Activated CD8-positive, alpha-beta T cell treated with anti-CD3 and anti-CD28 coated beads, Interleukin-2, amount 10 ng/mL, durations not matched to agents 7 days and 5 days (primary cell): ENCODE data around the gene TBCK. TPM values are rescaled to one million over a fixed set of nuclear protein-coding genes. Genes with fewer than 3 reads are reported as not detected.
A peak's percentile ranks its signal among the peaks of the same experiment; 100 is the strongest.

Source experiments
- ATAC-seq: fragments of 150-1000 bp; cut with Tn5 transposase; one replicate; pipeline ENCODE4 v1.10.0; 2021; ENCODE audit warnings: moderate library complexity
- CTCF ChIA-PET: fragments of 350-600 bp; sonication (Branson Sonifier 250); formaldehyde crosslinking; loops from one replicate; lab custom pipeline; 2021; ENCODE audit warnings: antibody characterized with exemption; lab: Charles Lee
- POLR2A ChIA-PET: fragments of 350-600 bp; sonication (Branson Sonifier 250); formaldehyde crosslinking; loops from one replicate; lab custom pipeline; 2021; ENCODE audit warnings: antibody characterized with exemption; lab: Charles Lee
- DNase-seq: peaks from one replicate; pipeline ENCODE4 v3.0.0-alpha.2; 2020
- H3K27ac Mint-ChIP-seq: one replicate; pipeline ENCODE4 v1.8.0; 2021; ENCODE audit warnings: mild to moderate bottlenecking, mixed read lengths
- H3K27me3 Mint-ChIP-seq: one replicate; pipeline ENCODE4 v1.8.0; 2021; ENCODE audit warnings: low read depth, mixed read lengths
- H3K36me3 Mint-ChIP-seq: one replicate; pipeline ENCODE4 v1.8.0; 2021; ENCODE audit warnings: low read depth, mixed read lengths
- H3K4me1 Mint-ChIP-seq: one replicate; pipeline ENCODE4 v1.8.0; 2021; ENCODE audit warnings: low read depth, mixed read lengths
- H3K4me3 Mint-ChIP-seq: one replicate; pipeline ENCODE4 v1.8.0; 2021; ENCODE audit warnings: mild to moderate bottlenecking, mixed read lengths
- H3K9me3 Mint-ChIP-seq: one replicate; pipeline ENCODE4 v1.8.0; 2022; ENCODE audit warnings: mixed read lengths; ENCODE audit not compliant: insufficient read depth
- total RNA-seq, 2 experiments: library from RNA; stranded (reverse); gene quantifications; one replicate each; pipeline ENCODE4 v1.2.3, GENCODE V29; 2021

The TBCK gene
- total RNA-seq, 2 experiments from 2014 or later = 33.7 to 36.8 TPM

DNA sequence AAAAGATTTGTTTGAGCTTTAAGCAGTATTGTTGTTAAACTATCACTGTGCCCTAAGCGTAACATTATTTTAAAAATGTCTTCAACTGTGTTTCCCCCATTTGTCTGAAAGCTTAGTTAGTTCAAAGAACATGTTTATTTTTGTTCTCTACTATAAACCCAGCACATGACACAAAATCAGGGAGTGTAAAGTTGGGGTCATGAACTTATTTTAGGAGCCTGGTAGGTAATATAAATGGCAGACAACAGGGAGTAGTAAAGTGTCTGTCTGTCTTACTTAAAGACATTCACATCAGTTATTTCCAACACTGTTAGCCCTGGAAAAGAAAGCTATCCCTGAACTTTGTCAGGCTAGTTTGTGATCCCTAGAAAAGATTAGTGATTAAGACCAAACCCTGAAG, 4.2 kb upstream of the TBCK start:
- ATAC-seq (no peak), DNase-seq (no peak)
- CTCF ChIA-PET = interaction anchor here (0.6 kb wide), 1 partner anchor 8 kb away, joined by 3 read pairs; no protein-coding TSS in a partner anchor
- POLR2A ChIA-PET = no interaction called here
- Mint-ChIP-seq H3K4me1 (peaks cover 11% of the 10 kb centered on the region), H3K27me3 (no peaks in the 10 kb centered on the region), H3K9me3 (peaks cover 4% of the 10 kb centered on the region), H3K27ac (no peak overlapping the region), H3K36me3 (peaks cover 21% of the 10 kb centered on the region), H3K4me3 (no peak overlapping the region)

DNA sequence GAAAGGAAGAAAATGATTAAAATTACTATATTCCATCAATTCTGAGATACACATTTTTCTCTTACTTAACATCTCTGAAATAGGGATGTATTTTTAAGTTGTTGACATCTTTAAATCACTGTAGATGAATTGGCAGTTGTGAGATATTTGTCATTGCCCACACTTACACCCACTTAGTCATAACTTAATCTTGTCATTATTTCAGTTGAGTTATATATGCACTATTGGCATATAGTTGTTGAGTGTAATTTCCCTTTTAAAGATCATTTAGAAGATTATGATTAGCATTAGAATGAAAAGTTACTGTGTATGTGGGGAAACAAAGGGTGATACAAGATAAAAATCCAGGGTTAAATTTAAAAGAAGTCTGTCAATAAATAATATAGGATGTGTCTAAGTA, 2.5 kb upstream of the TBCK start:
- no peak for ATAC-seq
- H3K4me3 Mint-ChIP-seq = no peak overlapping the region
- peaks cover 21% of the 10 kb centered on the region for H3K36me3 Mint-ChIP-seq
- H3K27ac Mint-ChIP-seq = no peak overlapping the region
- no peaks in the 10 kb centered on the region for H3K27me3 Mint-ChIP-seq
- H3K4me1 Mint-ChIP-seq = peaks cover 22% of the 10 kb centered on the region
- POLR2A ChIA-PET = no interaction called here
- peaks cover 4% of the 10 kb centered on the region for H3K9me3 Mint-ChIP-seq
- DNase-seq = no peak
- CTCF ChIA-PET = interaction anchor here (0.9 kb wide), 1 partner anchor 10 kb away, joined by 4 read pairs; no protein-coding TSS in a partner anchor

DNA sequence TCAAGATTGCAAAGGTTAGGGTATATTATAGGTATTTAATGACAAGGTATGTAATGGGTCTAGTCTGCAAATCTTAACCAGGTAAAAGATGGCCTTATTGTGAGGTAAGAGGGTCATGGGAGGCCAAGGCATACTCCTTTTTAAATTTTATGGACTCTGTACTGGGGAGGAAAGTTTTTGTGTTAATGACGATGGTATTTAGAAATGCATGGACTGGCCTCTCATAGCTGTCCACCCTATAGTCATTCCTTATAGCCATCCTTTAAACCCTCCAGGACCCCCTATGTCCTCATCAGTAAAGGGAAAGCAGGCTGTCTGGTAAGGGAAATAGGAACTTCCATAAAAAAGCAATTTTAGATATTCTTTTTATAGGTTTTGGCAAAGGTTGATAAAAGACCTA, 1.8 kb upstream of the TBCK start:
- no peaks in the 10 kb centered on the region for H3K27me3 Mint-ChIP-seq
- ATAC-seq = no peak
- H3K4me1 Mint-ChIP-seq = peaks cover 25% of the 10 kb centered on the region
- peaks cover 4% of the 10 kb centered on the region for H3K9me3 Mint-ChIP-seq
- peaks cover 21% of the 10 kb centered on the region for H3K36me3 Mint-ChIP-seq
- POLR2A ChIA-PET = no interaction called here
- H3K4me3 Mint-ChIP-seq = no peak overlapping the region
- no peak overlapping the region for H3K27ac Mint-ChIP-seq
- CTCF ChIA-PET = no interaction called here
- no peak for DNase-seq

DNA sequence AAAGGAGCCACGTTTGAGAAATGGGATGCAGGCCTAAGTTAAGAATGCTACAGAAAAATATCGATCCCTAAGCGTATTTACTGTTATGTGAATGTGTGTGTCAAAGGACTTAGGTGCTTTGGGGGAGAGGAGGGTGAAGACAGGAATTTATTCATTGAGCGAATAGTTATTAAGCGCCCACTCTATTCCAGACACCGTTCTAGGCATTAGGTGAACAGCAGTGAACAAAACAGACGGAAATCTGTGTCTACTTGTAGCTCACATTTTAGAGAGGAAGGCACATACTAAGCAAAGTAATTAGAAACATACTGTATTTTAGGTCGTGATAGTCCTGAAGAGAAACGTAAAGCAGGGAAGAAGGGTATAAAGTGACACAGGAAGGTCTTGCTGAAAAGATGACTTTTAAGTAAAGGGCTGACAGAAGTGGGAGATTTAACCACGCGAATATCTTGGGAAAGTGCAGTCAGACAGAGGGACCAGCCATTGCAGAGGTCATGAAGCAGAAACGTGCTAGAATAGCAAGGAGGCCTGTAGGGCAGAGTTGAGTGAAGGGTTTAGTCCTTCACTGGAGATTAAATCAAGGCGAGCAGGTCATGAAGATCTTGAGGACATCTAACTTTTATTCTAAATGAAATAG, 882 bp upstream of the TBCK start:
- no peak overlapping the region for H3K4me3 Mint-ChIP-seq
- ATAC-seq = peak; percentile 0
- peaks cover 29% of the 10 kb centered on the region for H3K4me1 Mint-ChIP-seq
- ChIA-PET POLR2A (no interaction called here), CTCF (no interaction called here)
- no peak overlapping the region for H3K27ac Mint-ChIP-seq
- peaks cover 4% of the 10 kb centered on the region for H3K9me3 Mint-ChIP-seq
- no peaks in the 10 kb centered on the region for H3K27me3 Mint-ChIP-seq
- DNase-seq = no peak
- H3K36me3 Mint-ChIP-seq = peaks cover 19% of the 10 kb centered on the region

DNA sequence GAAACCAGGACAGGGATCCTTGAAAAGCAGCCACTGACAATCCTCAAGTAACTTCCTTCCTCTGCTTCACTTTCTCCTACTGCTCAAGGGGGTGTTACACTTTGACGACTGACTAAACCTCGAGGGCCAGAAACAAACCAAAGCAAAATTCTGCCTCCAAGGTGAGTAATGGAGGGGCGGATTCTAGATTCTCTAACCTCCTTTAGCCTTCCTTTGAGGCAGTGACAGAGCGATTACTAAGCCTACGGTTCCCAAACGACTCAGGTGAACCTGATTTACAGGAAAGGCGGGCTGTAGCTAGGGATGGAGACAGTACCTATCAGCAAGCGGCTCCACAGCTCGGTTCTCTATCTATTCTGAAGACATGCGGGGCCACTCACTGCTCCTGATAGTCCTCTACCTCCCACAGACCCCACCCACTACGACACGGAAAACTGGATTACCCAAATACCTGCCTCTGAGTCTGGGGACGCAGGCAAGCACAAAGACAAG, 487 bp downstream of the TBCK start:
- CTCF ChIA-PET = interaction anchor here (0.9 to 1.4 kb wide), 2 partner anchors 12 to 49 kb away, joined by 9 to 11 read pairs; no protein-coding TSS in a partner anchor
- DNase-seq = peak; percentile 49
- POLR2A ChIA-PET = interaction anchor here (0.7 to 1.8 kb wide), 7 partner anchors 12 to 841 kb away, joined by 3 to 10 read pairs (median 4); partner anchors contain the start of gene PPA2
- Mint-ChIP-seq H3K4me1 (peaks cover 29% of the 10 kb centered on the region), H3K36me3 (peaks cover 10% of the 10 kb centered on the region), H3K27ac (no peak overlapping the region), H3K27me3 (no peaks in the 10 kb centered on the region), H3K4me3 (no peak overlapping the region), H3K9me3 (peaks cover 4% of the 10 kb centered on the region)
- peak; percentile 36 for ATAC-seq

DNA sequence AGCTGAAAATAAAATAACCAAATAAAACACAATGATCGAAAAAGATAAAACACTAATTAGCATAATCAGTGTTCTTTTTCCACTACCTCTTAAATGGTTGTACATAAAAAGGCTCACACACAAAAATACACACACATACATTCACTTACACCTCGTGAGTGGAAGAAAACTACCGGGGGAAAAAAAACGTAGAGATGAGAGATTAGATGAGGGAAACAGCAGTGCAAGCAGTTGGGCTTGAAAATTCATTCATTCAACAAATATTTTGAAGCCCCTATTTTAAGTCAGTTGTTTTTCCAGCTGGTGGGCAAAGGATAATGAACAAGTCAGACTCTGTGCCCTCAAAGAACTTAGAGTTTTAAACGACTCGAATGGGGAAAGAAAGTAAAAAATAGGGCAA, 1.0 kb downstream of the TBCK start:
- Mint-ChIP-seq H3K36me3 (peaks cover 4% of the 10 kb centered on the region), H3K27me3 (no peaks in the 10 kb centered on the region), H3K27ac (no peak overlapping the region), H3K4me3 (no peak overlapping the region), H3K9me3 (no peaks in the 10 kb centered on the region), H3K4me1 (peaks cover 29% of the 10 kb centered on the region)
- ChIA-PET POLR2A (interaction anchor here (1.2 to 1.8 kb wide), 3 partner anchors 12 to 33 kb away, joined by 3 to 10 read pairs (median 10); no protein-coding TSS in a partner anchor), CTCF (interaction anchor here (1.4 kb wide), 1 partner anchor 13 kb away, joined by 11 read pairs; no protein-coding TSS in a partner anchor)
- ATAC-seq (no peak), DNase-seq (no peak)

DNA sequence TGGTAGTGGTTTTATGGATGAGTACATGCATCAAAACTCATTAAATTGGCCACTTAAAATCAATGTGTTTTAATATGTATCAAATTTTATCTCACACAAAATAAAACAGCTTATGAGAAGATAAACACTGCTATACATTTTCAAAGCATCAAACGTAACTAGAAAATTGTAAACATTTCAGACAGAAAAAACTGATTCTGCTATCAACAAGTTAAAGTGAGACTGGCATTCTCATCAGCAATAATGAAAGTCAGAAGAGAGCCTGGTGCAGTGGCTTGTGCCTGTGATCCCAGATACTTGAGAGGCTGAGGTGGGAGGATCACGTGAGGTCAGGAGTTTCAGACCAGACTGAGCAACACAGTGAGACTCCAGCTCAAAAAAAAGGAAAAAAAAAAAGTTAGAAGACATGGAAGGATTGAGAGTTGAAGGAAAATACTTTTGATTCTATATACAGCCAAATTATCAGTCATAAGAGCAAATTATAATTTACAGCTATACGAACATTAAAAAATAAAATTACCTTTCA, 2.9 kb downstream of the TBCK start:
- ChIA-PET CTCF (no interaction called here), POLR2A (no interaction called here)
- Mint-ChIP-seq H3K27me3 (no peaks in the 10 kb centered on the region), H3K4me1 (peaks cover 18% of the 10 kb centered on the region), H3K9me3 (no peaks in the 10 kb centered on the region), H3K27ac (peak overlapping the region; percentile 81), H3K36me3 (no peaks in the 10 kb centered on the region), H3K4me3 (no peak overlapping the region)
- DNase-seq = no peak
- no peak for ATAC-seq

DNA sequence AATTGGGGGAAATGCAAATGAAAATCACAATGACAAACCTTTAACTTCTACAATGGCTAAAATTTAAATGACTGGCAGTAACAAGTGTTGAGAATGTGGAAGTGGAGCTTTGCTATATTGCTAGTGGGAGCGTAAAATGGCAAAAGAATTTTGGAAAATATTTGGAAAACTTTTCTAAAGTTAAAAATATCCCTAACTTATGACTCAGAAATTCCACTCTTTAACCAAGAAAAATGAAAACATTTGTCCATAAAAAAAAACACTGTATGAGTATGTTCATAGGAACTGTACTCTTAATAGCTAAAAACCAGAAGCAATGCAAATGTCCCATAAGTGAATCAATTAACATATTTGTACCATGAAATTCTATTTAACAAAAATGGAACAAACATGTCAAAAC, 3.6 kb downstream of the TBCK start:
- ChIA-PET CTCF (no interaction called here), POLR2A (no interaction called here)
- no peak overlapping the region for H3K27ac Mint-ChIP-seq
- ATAC-seq (no peak), DNase-seq (no peak)
- H3K9me3 Mint-ChIP-seq = no peaks in the 10 kb centered on the region
- no peak overlapping the region for H3K4me3 Mint-ChIP-seq
- H3K27me3 Mint-ChIP-seq = no peaks in the 10 kb centered on the region
- no peaks in the 10 kb centered on the region for H3K36me3 Mint-ChIP-seq
- peaks cover 18% of the 10 kb centered on the region for H3K4me1 Mint-ChIP-seq

DNA sequence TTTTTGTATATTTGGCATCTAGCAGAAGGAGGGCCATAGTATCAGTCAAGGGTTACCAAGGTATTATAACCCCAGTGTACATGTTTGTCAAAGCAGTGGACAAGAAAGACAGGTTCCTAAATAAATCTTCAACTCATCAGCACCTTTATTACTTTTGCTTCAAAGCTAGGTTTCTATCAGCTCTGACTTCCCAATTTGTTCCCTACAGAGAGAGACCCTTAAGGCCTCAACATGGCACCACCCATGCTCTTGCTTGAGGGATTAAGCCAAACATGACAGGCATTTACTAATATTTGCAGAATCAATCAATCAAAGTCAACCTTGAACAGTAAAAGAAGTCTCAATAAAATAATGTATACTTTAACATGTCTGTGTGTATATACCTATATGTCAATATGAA, 9.4 kb downstream of the TBCK start:
- Mint-ChIP-seq H3K36me3 (peaks cover 17% of the 10 kb centered on the region), H3K9me3 (no peaks in the 10 kb centered on the region), H3K27me3 (no peaks in the 10 kb centered on the region), H3K4me1 (no peaks in the 10 kb centered on the region), H3K27ac (no peak overlapping the region), H3K4me3 (no peak overlapping the region)
- ChIA-PET CTCF (interaction anchor here (0.6 to 1.1 kb wide), 2 partner anchors 22 to 26 kb away, joined by 3 to 4 read pairs; no protein-coding TSS in a partner anchor), POLR2A (no interaction called here)
- no peak for DNase-seq
- no peak for ATAC-seq

DNA sequence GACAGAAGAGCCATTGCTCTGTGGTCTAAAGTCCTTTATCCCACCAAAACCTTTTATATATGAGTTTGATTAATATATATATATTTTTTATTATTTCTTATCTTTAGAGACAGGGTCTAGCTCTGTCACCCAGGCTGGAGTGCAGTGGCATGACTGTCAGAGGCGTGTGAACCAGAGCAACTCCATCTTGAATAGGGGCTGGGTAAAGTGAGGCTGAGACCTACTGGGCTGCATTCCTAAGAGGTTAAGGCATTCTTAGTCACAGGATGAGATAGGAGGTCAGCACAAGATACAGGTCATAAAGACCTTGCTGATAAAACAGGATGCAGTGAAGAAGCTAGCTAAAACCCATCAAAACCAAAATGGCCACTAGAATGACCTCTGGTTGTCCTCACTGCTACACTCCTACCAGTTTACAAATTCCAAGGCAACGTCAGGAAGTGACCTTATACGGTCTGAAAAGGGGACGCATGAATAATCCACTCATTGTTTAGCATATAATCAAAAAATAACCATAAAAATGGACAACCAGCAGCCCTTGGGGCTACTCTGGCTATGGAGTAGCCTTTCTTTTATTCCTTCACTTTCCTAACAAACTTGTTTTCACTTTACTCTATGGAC, 10.5 kb downstream of the TBCK start:
- peaks cover 17% of the 10 kb centered on the region for H3K36me3 Mint-ChIP-seq
- H3K27ac Mint-ChIP-seq = no peak overlapping the region
- H3K9me3 Mint-ChIP-seq = no peaks in the 10 kb centered on the region
- POLR2A ChIA-PET = no interaction called here
- no peaks in the 10 kb centered on the region for H3K4me1 Mint-ChIP-seq
- no peaks in the 10 kb centered on the region for H3K27me3 Mint-ChIP-seq
- DNase-seq (no peak), ATAC-seq (no peak)
- no peak overlapping the region for H3K4me3 Mint-ChIP-seq
- CTCF ChIA-PET = interaction anchor here (1.1 kb wide), 1 partner anchor 23 kb away, joined by 4 read pairs; no protein-coding TSS in a partner anchor

DNA sequence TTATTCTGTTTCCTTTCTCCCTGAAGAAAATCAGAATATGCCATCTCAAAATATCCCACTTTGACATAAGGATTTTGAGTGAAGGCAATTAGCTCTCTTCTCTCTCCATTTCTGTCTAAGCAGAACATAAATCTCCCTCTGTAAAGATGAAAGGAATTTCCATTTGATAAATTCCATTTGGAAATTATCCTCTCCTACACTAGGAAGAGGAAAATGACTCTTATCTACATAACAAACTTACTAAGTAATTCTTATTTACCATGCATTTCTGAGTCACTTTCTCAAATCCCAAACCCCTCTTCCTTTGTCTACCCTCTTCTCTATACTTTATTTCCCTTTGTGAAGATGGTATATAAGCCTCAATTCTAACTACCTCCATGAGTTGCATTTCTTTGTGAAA, 11.4 kb downstream of the TBCK start:
- POLR2A ChIA-PET = interaction anchor here (2.6 kb wide), 1 partner anchor 11 kb away, joined by 10 read pairs; the partner anchor contains the start of genes AIMP1 and TBCK
- Mint-ChIP-seq H3K36me3 (peaks cover 23% of the 10 kb centered on the region), H3K27me3 (no peaks in the 10 kb centered on the region), H3K27ac (no peak overlapping the region), H3K4me1 (no peaks in the 10 kb centered on the region), H3K4me3 (no peak overlapping the region), H3K9me3 (no peaks in the 10 kb centered on the region)
- ATAC-seq (no peak), DNase-seq (no peak)
- CTCF ChIA-PET = no interaction called here
